Stimulated activated effector memory CD8-positive, alpha-beta T cell treated with anti-CD3 and anti-CD28 coated beads, Interleukin-12 subunit alpha, Interleukin-12 subunit beta, amount 100 ng/mL, for 72 hours (primary cell): ENCODE results near the gene SLC2A10.
"Not testable (repeated sequence)": the region's sequence is repeated elsewhere in the genome, so short reads cannot be mapped to it uniquely, and the experiment has no call there.

Experiments used
- ATAC-seq: fragments of 150-1000 bp; cut with Tn5 transposase; 2 replicates; pipeline ENCODE4 v1.10.0; 2021
- DNase-seq, 2 donors: peaks; one replicate each; pipeline ENCODE4 v3.0.0; 2021 to 2022; ENCODE audit warnings: low spot score in 2 of 2
- H3K27ac Mint-ChIP-seq: one replicate; pipeline ENCODE4 v1.8.0; 2022; ENCODE audit warnings: mild to moderate bottlenecking, mixed read lengths
- H3K36me3 Mint-ChIP-seq: one replicate; pipeline ENCODE4 v1.8.0; 2022; ENCODE audit warnings: mild to moderate bottlenecking, mixed read lengths
- H3K4me1 Mint-ChIP-seq: one replicate; pipeline ENCODE4 v1.8.0; 2022; ENCODE audit warnings: mixed read lengths
- H3K4me3 Mint-ChIP-seq: one replicate; pipeline ENCODE4 v1.8.0; 2022; ENCODE audit warnings: mild to moderate bottlenecking, mixed read lengths
- H3K9me3 Mint-ChIP-seq: one replicate; pipeline ENCODE4 v1.8.0; 2022; ENCODE audit warnings: mixed read lengths

The SLC2A10 gene

DNA sequence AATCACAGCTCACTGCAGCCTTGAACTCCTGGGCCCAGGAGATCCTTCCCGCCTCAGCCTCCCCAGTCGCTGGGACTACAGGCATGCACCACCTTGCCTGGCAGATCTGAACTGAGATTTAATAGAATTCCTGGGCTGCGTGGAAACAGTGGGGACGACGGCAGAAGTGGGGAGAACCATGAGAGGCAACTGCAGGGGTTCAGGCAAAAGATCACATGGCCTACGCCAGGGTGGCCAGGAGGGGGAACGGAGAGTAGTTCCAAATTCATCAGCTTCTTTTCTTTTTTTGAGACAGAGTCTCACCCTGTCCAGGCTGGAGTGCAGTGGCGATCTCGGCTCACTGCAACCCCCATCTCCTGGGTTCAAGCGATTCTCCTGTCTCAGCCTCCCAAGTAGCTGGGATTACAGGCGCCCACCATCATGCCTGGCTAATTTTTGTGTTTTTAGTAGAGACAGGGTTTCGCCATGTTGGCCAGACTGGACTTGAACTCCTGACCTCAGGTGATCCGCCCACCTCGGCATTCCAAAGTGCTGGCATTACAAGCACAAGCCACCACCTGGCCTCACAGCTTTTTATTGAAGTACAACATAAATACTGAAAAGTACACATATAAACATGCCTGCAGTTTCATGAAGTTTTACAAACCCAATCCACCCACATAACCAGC is 32.7 kb upstream of the SLC2A10 start:
- ATAC-seq, H3K9me3 Mint-ChIP-seq, H3K4me3 Mint-ChIP-seq, H3K27ac Mint-ChIP-seq: not testable (repeated sequence)
- DNase-seq: peak in 1 of 2 donors; percentile 18
- Mint-ChIP-seq H3K4me1 (peaks cover 12% of the 10 kb centered on the region), H3K36me3 (peaks cover 11% of the 10 kb centered on the region)

DNA sequence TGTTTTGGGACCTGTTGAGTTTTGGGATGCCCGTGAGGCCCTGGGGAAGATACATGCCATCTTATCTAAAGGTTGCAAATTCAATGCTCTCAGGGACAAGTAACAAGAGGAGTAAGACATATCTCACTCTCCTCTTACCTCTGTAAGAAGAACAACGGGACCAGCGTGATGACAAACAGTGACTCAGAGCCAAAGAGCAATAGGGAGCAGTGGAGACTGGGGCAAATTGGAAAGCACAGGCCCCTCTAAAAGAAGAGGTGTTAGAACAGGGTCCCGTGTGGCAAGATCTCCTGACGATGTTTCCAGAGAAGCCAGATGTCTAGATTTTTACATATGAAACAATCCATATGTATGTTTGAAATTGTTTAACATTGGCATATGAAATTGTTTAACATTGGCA is 31.8 kb upstream of the SLC2A10 start:
- Mint-ChIP-seq H3K4me1 (peaks cover 14% of the 10 kb centered on the region), H3K9me3 (no peaks in the 10 kb centered on the region), H3K36me3 (peaks cover 11% of the 10 kb centered on the region), H3K27ac (no peak overlapping the region), H3K4me3 (no peak overlapping the region)
- ATAC-seq: no peak
- DNase-seq: peak in 1 of 2 donors; percentile 23

DNA sequence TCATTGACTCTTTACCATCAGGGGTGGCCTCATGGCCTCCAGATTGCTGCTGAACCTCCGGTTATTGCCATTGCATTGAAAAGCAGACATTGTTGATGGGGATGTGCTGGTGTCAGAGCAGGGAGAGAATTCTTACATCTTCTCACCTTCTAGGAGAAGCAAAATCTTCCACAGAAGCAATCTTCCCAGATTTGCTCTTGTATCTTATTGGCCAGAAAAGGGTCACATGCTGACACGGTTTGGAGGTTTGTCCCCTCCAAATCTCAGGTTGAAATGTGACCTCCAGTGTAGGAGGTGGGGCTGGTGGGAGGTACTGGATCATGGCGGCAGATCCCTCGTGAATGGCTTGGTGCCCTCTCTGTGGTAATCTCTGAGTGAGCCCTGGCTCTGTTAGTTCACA is 30.9 kb upstream of the SLC2A10 start:
- H3K36me3 Mint-ChIP-seq: peaks cover 11% of the 10 kb centered on the region
- H3K9me3 Mint-ChIP-seq: no peaks in the 10 kb centered on the region
- H3K27ac Mint-ChIP-seq: peak overlapping the region; percentile 76
- DNase-seq (no peak), ATAC-seq (no peak)
- H3K4me1 Mint-ChIP-seq: peaks cover 21% of the 10 kb centered on the region
- no peak overlapping the region for H3K4me3 Mint-ChIP-seq

DNA sequence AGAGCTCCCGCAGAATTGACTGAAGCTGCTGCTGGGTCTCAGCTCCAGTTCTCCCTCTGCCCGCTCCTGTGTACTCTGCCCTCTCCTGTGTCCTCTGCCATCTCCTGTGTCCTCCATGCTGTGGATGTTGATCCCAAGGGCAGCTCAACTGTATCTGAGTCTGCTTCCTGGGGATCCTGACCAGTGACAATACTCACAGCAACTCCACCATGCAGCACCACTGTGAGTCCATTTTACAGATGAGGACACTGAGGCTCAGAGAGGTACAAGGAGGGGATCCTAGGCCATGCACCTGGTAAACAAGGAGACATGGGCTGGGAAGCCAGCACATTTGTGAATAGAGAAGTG is 28.8 kb upstream of the SLC2A10 start:
- Mint-ChIP-seq H3K4me3 (no peak overlapping the region), H3K36me3 (peaks cover 20% of the 10 kb centered on the region), H3K27ac (no peak overlapping the region), H3K4me1 (peaks cover 36% of the 10 kb centered on the region), H3K9me3 (no peaks in the 10 kb centered on the region)
- ATAC-seq (no peak), DNase-seq (no peak)

DNA sequence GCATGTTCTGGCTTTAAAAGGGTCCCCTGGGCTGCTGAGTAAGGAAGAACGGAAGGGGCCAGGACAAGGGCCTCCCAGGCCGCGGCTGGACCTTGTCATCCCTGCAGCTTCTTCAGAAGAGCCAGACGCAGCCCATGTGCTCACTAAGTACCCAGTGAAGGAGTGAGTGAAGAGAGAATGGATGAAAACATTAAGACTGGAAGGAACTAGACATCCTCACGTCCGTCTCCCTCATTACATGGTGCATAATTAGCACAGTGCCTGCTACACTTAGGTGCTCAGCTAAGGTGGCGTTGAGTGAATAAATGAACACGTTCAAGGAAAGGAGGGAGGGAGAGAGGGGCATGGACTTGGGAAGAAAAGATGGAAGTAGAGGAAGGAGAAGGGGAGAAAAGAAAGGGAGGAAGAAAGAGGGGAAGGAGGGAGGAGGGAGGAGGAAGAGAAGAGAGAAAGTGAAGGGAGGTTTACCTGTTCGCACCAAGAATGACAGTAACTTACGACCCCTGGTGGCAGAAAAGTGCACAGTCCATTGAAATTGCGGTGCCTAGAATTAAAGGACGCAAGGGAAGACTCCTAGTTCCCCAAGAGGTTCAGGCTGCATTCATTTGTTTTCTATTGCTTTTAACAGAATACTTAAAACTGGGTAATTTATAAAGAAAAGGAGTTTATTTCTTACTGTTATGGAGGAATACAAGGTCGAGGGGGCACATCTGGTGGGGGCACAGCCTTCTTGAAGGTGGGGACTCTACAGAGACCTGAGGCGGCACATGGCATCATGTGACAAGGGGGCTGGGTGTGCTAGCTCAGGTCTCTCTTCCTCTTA is 28.2 kb upstream of the SLC2A10 start:
- ATAC-seq (peak; percentile 67), DNase-seq (peak; percentile 55 to 84)
- Mint-ChIP-seq H3K36me3 (peaks cover 26% of the 10 kb centered on the region), H3K27ac (peak overlapping the region; percentile 26), H3K4me3 (no peak overlapping the region), H3K9me3 (no peaks in the 10 kb centered on the region), H3K4me1 (peaks cover 42% of the 10 kb centered on the region)

DNA sequence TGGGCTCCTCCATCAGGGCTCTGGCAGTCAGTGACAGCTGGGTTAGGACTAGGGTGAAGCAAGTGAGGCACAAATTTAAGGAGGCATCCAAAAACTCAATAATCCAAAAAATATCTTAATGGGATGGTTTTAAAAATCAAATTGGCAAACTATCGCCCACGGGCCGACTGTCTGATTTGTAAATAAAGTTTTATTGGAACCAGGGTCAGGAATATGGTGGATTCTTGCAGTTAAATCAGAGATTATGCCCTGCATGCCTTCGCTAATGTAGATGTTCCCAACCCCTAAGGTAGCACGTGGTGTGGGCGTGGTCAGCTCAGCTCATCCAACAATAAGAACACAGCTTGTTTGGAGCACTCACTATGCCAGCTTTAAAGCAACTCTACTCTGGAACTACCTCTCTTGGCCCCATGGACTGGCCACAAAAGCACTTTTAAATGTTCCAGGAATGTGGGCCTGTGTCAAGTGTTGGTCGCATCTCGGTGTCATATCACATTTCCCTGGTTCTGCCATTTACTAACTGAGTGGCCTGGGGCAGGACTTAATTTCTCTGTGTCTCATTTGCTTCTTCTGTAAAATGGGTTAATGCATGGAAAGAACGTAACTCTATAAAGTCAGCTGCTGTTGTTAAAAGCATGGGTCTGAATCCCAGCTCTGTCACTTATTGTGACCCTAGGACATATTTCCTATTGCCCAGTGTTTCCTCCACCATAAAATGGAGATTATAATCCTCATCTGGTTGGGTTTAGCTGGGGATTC is 27.2 kb upstream of the SLC2A10 start:
- Mint-ChIP-seq H3K27ac (peak overlapping the region; percentile 76), H3K9me3 (no peaks in the 10 kb centered on the region), H3K36me3 (peaks cover 31% of the 10 kb centered on the region), H3K4me1 (peaks cover 51% of the 10 kb centered on the region), H3K4me3 (no peak overlapping the region)
- ATAC-seq (no peak), DNase-seq (no peak)

DNA sequence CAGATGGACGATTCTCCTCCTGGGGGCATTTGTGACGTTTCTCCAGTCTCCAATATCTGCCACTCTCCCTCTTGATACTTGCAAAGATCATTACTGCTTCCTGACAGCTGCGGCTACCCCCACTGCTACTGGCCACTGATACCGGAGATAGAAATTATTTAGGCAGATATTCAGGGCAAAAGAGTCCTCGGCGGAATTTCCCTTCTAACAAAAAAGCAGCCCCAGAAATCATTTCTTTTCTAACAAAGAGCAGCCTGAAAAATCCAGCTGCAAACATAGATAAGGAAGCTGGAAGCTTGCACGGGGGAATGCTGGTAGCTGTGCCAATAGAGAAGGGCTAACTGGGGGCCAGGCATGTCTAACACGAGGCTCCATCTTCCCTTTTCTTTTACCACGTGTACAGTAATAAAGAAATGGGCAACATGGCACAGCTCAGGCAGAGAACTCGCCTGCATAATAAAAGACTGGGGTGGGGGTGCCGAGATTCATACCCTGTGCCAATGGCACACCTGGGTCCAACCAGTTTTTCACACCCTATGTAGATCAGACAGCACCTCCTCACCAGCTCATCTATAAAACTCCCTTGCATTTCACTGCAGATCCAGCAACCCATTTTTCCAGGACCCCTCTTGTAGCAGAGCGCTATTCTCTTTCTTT is 26.3 kb upstream of the SLC2A10 start:
- H3K36me3 Mint-ChIP-seq: peaks cover 35% of the 10 kb centered on the region

DNA sequence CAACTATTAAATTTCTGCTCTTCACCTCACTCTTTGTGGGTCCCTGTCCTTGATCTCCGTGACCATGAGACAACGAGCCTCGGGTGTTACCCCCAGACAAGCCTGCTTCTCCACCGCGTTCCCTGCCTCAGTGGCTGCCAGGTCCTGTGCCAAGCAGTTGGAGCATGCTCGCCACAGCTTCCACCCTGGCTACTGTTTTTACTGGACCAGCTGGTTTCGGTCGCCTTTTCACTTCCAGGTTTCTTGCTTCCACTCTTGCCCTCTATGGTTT is 25.8 kb upstream of the SLC2A10 start:
- Mint-ChIP-seq H3K36me3 (peaks cover 37% of the 10 kb centered on the region), H3K4me3 (no peak overlapping the region), H3K4me1 (peaks cover 64% of the 10 kb centered on the region), H3K9me3 (no peaks in the 10 kb centered on the region), H3K27ac (no peak overlapping the region)
- DNase-seq: no peak
- ATAC-seq: no peak

More for the DNA sequence above, 26.3 kb upstream of the SLC2A10 start:
- H3K4me1 Mint-ChIP-seq: peaks cover 60% of the 10 kb centered on the region
- H3K4me3 Mint-ChIP-seq: no peak overlapping the region
- peak overlapping the region; percentile 76 for H3K27ac Mint-ChIP-seq
- H3K9me3 Mint-ChIP-seq: no peaks in the 10 kb centered on the region
- no peak for ATAC-seq
- no peak for DNase-seq

DNA sequence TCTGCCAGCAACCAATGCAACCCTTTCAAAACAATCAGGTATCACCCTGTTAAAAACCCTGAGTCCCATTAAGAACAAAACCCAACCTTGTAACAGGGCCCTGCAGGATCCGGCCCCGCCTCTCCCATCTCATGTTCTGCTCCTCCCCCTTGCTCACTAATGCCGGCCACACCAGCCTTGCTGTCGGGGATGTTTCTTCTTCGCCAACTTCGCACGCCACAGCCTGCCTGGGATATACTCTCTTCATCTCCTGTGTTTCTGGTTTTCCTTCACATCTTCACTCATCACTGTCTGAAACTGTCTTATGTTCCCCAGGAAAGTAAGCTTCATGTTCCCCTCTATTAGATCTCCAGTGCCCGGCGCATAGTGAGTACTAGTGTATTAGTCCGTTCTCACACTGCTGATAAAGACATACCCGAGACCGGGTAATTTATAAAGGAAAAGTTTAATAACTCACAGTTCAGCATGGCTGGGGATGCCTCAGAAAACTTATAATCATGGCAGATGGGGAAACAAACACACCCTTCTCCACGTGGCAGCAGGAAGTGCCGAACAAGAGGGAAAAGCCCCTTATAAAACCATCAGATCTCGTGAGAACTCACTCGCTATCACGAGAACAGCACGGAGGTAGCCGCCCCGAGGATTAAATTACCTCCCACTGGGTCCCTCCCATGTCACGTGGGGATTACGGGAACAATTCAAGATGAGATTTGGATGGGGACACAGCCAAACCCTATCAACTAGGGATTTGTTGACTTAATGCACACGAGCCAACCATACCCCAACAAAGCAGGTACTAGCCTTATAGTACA is 25.3 kb upstream of the SLC2A10 start:
- no peaks in the 10 kb centered on the region for H3K9me3 Mint-ChIP-seq
- H3K36me3 Mint-ChIP-seq: peaks cover 41% of the 10 kb centered on the region
- no peak overlapping the region for H3K27ac Mint-ChIP-seq
- peaks cover 64% of the 10 kb centered on the region for H3K4me1 Mint-ChIP-seq
- ATAC-seq (no peak), DNase-seq (no peak)
- no peak overlapping the region for H3K4me3 Mint-ChIP-seq

DNA sequence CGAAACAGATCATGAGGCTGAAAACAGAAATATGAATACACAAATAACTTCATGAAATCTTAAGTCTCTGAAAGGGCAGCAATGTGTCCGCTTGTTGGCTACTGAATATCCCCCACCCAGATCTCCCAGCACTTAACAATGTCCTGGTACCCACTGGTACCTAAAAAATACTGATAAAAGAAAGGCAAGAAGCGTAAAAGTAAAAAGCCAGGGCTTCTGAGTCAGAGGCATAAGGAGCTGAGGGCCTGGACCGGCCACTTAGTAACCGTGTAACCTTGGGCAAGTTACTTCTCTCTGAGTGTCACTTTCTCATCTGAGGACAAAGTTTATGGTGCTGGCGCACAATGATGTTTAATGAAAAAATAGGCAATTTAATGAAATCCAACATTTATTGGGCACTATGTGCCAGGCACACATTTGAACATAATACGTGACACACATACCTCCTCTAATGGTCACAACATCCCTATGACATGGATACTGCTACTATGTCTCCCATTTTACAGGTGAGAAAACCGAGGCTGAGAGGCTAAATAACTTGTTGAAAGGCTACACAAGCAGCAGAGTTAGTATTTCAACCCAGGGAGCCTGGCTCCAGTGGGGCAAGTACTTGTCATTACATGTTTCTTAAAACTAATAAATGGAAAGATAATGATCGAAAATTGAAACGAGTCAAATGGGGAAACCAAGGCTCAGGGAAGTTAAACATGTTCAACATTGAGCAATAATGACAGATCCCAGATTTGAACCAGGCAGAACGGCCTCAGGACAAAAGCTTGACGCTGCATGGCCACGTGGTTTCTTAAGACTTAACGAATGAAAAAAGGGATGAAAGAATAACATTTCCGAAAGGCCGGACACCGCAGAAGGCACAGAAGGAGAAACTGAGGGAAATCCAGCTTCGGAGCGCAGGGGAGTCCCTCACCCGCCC is 21.0 kb upstream of the SLC2A10 start:
- DNase-seq (no peak), ATAC-seq (no peak)
- Mint-ChIP-seq H3K4me3 (peak overlapping the region; percentile 91), H3K36me3 (peaks cover 30% of the 10 kb centered on the region), H3K4me1 (peaks cover 54% of the 10 kb centered on the region), H3K27ac (peak overlapping the region; percentile 96), H3K9me3 (no peaks in the 10 kb centered on the region)

DNA sequence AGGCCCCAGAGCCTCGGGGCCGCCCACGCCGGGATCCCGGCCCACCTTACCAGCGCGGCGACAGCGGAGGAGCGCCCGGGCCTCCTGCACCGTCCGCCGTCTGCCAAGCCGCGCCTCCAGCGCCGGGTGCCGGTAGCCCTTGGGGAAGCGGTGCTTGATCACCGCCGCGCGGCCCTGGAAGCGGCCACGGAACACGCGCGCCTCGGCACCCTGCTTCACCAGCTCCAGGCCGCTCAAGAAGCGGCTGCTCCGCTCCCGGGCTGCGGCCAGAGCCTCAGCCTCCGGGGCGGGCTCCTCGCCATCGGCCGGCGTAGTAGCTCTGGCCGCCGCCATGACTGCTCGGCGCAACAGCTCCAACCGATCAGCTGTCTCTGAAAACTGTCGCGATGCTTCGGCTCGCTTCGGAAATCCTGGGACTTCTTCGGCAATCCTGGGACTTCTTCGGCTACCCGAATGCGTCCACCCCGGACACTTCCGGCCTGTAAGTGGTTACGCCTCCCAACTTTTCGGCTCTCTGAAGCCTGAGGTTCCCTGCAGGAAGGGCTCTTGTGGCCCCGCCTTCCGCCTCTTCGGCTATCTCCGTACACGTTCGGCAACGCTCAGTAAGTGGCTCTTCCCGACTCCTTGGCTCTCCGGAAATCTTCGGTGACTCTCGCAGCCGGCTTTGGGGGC is 20.2 kb upstream of the SLC2A10 start, which contains the start of gene TP53RK:
Gene TP53RK (minus strand): TSS at position 363 of the 672 bp plus-strand sequence. CDS start 30 bp downstream, at position 333.
- peaks cover 46% of the 10 kb centered on the region for H3K4me1 Mint-ChIP-seq
- DNase-seq (peak; percentile 88 to 98), ATAC-seq (peak; percentile 96)
- H3K4me3 Mint-ChIP-seq: peak within 1 kb of the TSS; percentile 91
- no peaks in the 10 kb centered on the region for H3K9me3 Mint-ChIP-seq
- H3K27ac Mint-ChIP-seq: peak within 1 kb of the TSS; percentile 96
- H3K36me3 Mint-ChIP-seq: peaks cover 30% of the 10 kb centered on the region

DNA sequence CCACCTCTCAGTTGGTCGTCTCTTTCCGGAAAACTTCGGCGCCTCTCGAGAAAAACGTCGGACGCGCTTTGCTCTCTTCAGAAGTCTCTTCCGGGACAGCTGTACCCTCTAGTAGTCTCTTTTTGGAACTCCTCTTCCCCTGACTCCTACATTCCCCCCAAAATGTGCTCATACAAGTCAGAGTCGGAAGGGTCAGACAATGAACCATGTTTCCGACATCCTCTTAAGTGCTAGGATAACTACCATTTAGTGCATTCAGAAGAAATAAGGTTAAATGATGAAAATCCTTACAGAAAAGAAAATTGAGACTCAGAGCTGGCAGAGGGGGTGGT is 19.7 kb upstream of the SLC2A10 start:
- DNase-seq: no peak
- ATAC-seq: no peak
- Mint-ChIP-seq H3K9me3 (no peaks in the 10 kb centered on the region), H3K27ac (peak overlapping the region; percentile 96), H3K36me3 (peaks cover 30% of the 10 kb centered on the region), H3K4me1 (peaks cover 44% of the 10 kb centered on the region), H3K4me3 (peak overlapping the region; percentile 91)

DNA sequence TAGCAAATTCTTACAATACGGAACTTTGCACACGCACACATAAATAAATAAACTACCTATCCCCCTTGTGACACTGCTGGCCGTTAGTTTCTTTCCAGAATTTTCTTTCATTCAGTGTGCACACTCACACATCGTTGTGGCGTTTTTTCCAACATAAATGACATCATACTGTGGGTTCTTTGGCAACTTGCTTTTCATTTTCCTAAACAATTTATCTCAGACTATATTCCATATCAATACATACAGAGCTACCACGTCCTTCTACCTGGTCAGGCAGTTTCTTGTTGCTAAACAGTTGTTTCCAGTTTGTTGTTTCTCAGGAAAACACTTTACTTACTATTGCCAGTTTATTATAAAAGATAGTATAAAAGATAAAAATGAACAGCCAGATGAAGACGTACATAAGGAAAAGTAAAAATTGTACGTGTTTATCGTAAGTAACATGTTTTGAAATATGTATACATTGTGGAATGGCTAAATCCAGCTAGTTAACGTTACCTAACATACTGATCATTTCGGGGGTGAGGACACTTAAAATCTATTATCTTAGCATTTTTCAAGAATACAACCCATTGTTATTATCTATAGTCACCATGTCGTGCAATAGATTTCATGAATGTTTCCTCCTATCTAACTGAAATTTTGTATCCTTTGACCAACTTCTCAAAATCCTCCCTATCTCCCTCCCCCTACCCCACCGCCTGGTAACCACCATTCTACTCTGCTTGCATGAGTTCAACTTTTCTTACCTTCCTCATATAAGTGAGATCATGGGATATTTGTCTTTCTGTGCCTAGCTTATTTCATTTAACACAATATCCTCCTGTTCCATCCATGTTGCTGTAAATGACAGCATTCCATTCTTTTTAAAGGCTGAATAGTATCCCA is 19.0 kb upstream of the SLC2A10 start:
- peaks cover 38% of the 10 kb centered on the region for H3K4me1 Mint-ChIP-seq
- DNase-seq (no peak), ATAC-seq (no peak)
- H3K27ac Mint-ChIP-seq: peak overlapping the region; percentile 96
- H3K9me3 Mint-ChIP-seq: no peaks in the 10 kb centered on the region
- peak overlapping the region; percentile 91 for H3K4me3 Mint-ChIP-seq
- peaks cover 22% of the 10 kb centered on the region for H3K36me3 Mint-ChIP-seq
